HCT116 (cell line): ENCODE measurements around the gene ACP2. TPM values are rescaled to one million over a fixed set of nuclear protein-coding genes. Genes with fewer than 3 reads are reported as not detected.

ENCODE experiments used
- ATAC-seq: fragments of 200-7000 bp; cut with Tn5 transposase; 2 replicates; pipeline ENCODE4 v1.9.1; 2020; ENCODE audit warnings: mild to moderate bottlenecking, moderate library complexity
- BruUV-seq: library from RNA; stranded (reverse); fragments of 400-500 nt; replicated peaks from 2 replicates; lab custom pipeline; 2021; lab: Mats Ljungman, UMichigan
- CTCF ChIA-PET: fragments of 300-600 bp; sonication (Branson Sonifier 250); formaldehyde crosslinking; loops from one replicate; lab custom pipeline; 2021; ENCODE audit warnings: antibody characterized with exemption; lab: Charles Lee
- POLR2A ChIA-PET: fragments of 300-600, 350-600 bp; sonication (Branson Sonifier 250); formaldehyde crosslinking; loops from one replicate; lab custom pipeline; 2021; ENCODE audit warnings: antibody characterized with exemption; lab: Charles Lee
- RAD21 ChIA-PET, 2 experiments: fragments of 300-600 bp; sonication (Branson Sonifier 250); formaldehyde crosslinking; loops; one replicate each; lab custom pipeline; 2023; ENCODE audit warnings: low total read pairs in 2 of 2; ENCODE audit not compliant: uncharacterized antibody in 2 of 2, unreplicated experiment in 2 of 2, low non-redundant PET in 1 of 2; lab: Charles Lee
- DNase-seq: peaks from one replicate; pipeline ENCODE4 v3.0.0-alpha.2; 2010; ENCODE audit warnings: low read depth, low spot score
- H2AFZ ChIP-seq: fragments of 200-600 bp; shearing (Covaris generic), sonication (generic); 2 replicates; pipeline ENCODE4 v1.6.1; 2017; ENCODE audit warnings: low read depth, mixed run types, mixed read lengths, antibody characterized with exemption, low read length; ENCODE audit not compliant: poor library complexity, severe bottlenecking
- H3K27ac ChIP-seq: 2 replicates; pipeline ENCODE4 v1.5.1; 2012; ENCODE audit warnings: low read depth, low read length
- H3K27me3 ChIP-seq: fragments of 200-600 bp; sonication (generic); 2 replicates; pipeline ENCODE4 v1.6.1; 2016; ENCODE audit warnings: mixed run types, low read length, mixed read lengths; ENCODE audit not compliant: insufficient read depth
- H3K36me3 ChIP-seq, 2 experiments: fragments of 200-500 bp in 1 of 2; fragments of 200-600 bp in 1 of 2; sonication (Bioruptor generic) in 1 of 2; sonication (generic) in 1 of 2; 2 replicates each; pipeline versions ENCODE4 v1.5.1 to v1.6.1; 2014 to 2016; ENCODE audit warnings: low read length in 2 of 2, inconsistent platforms in 1 of 2, mixed read lengths in 1 of 2, mixed run types in 1 of 2; ENCODE audit not compliant: insufficient read depth in 2 of 2, control insufficient read depth in 1 of 2
- H3K4me1 ChIP-seq, 2 experiments: fragments of 200-600 bp in 1 of 2; sonication (generic) in 1 of 2; 2 replicates each; pipeline versions ENCODE4 v1.5.1 to v1.6.1; 2012 to 2017; ENCODE audit warnings: low read length in 2 of 2, inconsistent platforms in 1 of 2, mild to moderate bottlenecking in 1 of 2, mixed read lengths in 1 of 2, mixed run types in 1 of 2, moderate library complexity in 1 of 2; ENCODE audit not compliant: insufficient read depth in 2 of 2, control insufficient read depth in 1 of 2
- H3K4me2 ChIP-seq: fragments of 200-600 bp; sonication (generic); 2 replicates; pipeline ENCODE4 v1.6.1; 2017; ENCODE audit warnings: mixed run types, low read length, mixed read lengths
- H3K4me3 ChIP-seq, 2 experiments: fragments of 200-600 bp in 1 of 2; sonication (generic) in 1 of 2; replicated peaks in 1 of 2; 2 replicates each; pipeline ENCODE4 v1.5.1; 2011 to 2016; ENCODE audit warnings: low read length in 2 of 2, control low read depth in 1 of 2, low read depth in 1 of 2, mild to moderate bottlenecking in 1 of 2, mixed read lengths in 1 of 2, mixed run types in 1 of 2
- H3K79me2 ChIP-seq: fragments of 200-600 bp; sonication (generic); 2 replicates; pipeline ENCODE4 v1.6.1; 2017; ENCODE audit warnings: mild to moderate bottlenecking, mixed run types, low read length, moderate library complexity, mixed read lengths; ENCODE audit not compliant: insufficient read depth
- H3K9ac ChIP-seq: fragments of 200-600 bp; sonication (generic); 2 replicates; pipeline ENCODE4 v1.6.1; 2016; ENCODE audit warnings: low read length, mixed read lengths
- H3K9me2 ChIP-seq: fragments of 200-600 bp; sonication (generic), shearing (Covaris generic); 2 replicates; pipeline ENCODE4 v1.6.1; 2017; ENCODE audit warnings: mixed run types, mild to moderate bottlenecking, moderate library complexity; ENCODE audit not compliant: insufficient read depth
- H3K9me3 ChIP-seq, 2 experiments: fragments of 200-500 bp in 1 of 2; fragments of 200-600 bp in 1 of 2; sonication (Bioruptor generic) in 1 of 2; sonication (generic) in 1 of 2; 2 replicates each; pipeline ENCODE4 v1.6.1; 2014 to 2017; ENCODE audit warnings: low read length in 2 of 2, mixed read lengths in 2 of 2, inconsistent platforms in 1 of 2, low read depth in 1 of 2, mild to moderate bottlenecking in 1 of 2, mixed run types in 1 of 2, moderate library complexity in 1 of 2; ENCODE audit not compliant: control insufficient read depth in 1 of 2, insufficient read depth in 1 of 2
- H4K20me1 ChIP-seq: fragments of 200-600 bp; sonication (generic), shearing (Covaris generic); 2 replicates; pipeline ENCODE4 v1.6.1; 2017; ENCODE audit warnings: mixed run types, mild to moderate bottlenecking, moderate library complexity; ENCODE audit not compliant: insufficient read depth
- POLR2A ChIP-seq: IDR thresholded peaks from 2 replicates; pipeline ENCODE4 v1.7.0; 2011; ENCODE audit warnings: borderline replicate concordance; ENCODE audit not compliant: insufficient read depth, insufficient read length; ENCODE audit errors: extremely low read depth
- POLR2AphosphoS5 ChIP-seq: IDR thresholded peaks from 2 replicates; pipeline ENCODE4 v1.6.1; 2011; ENCODE audit warnings: mild to moderate bottlenecking, low read depth, low read length, moderate library complexity
- SP1 ChIP-seq: IDR thresholded peaks from 2 replicates; pipeline ENCODE4 v1.6.1; 2012; ENCODE audit warnings: low read depth
- TCF7L2 ChIP-seq: IDR thresholded peaks from 2 replicates; pipeline ENCODE4 v1.7.0; 2011; ENCODE audit warnings: borderline replicate concordance, inconsistent platforms; ENCODE audit not compliant: insufficient read depth, insufficient read length; ENCODE audit errors: extremely low read depth
- YY1 ChIP-seq: IDR thresholded peaks from 2 replicates; pipeline ENCODE4 v1.6.1; 2011; ENCODE audit warnings: low read length, low read depth, moderate library complexity, mild to moderate bottlenecking; ENCODE audit not compliant: insufficient replicate concordance; ENCODE audit errors: extremely low read depth
- intact Hi-C: fragments of 100-400 bp; cut with micrococcal nuclease; formaldehyde crosslinking; loops from 2 replicates; pipeline ENCODE4 v1.10.0; 2022
- total RNA-seq: library from RNA; stranded (reverse); gene quantifications from one replicate; pipeline ENCODE4 v1.2.1, GENCODE V29; 2021; ENCODE audit not compliant: unreplicated experiment
- TF ChIP-seq, protein P1 (sequence below): IDR thresholded peaks from 2 replicates; pipeline ENCODE4 v1.6.1; 2011; ENCODE audit warnings: mild to moderate bottlenecking, low read length, moderate library complexity; ENCODE audit not compliant: insufficient replicate concordance; ENCODE audit errors: extremely low read depth
- TF ChIP-seq, protein P2 (sequence below), 3 experiments: fragments of 200-600 bp in 1 of 3; sonication (generic) in 1 of 3; IDR thresholded peaks in 2 of 3; conservative IDR thresholded peaks in 1 of 3; 2 replicates each; pipeline ENCODE4 v1.5.1; 2012 to 2017; ENCODE audit warnings: low read depth in 2 of 3, low read length in 2 of 3, antibody characterized with exemption in 1 of 3, borderline replicate concordance in 1 of 3, control low read depth in 1 of 3, mild to moderate bottlenecking in 1 of 3, mixed read lengths in 1 of 3, mixed run types in 1 of 3, moderate library complexity in 1 of 3; ENCODE audit not compliant: insufficient read depth in 1 of 3

Gene ACP2
- total RNA-seq, 1 experiment from 2014 or later, result 21.5 TPM

DNA sequence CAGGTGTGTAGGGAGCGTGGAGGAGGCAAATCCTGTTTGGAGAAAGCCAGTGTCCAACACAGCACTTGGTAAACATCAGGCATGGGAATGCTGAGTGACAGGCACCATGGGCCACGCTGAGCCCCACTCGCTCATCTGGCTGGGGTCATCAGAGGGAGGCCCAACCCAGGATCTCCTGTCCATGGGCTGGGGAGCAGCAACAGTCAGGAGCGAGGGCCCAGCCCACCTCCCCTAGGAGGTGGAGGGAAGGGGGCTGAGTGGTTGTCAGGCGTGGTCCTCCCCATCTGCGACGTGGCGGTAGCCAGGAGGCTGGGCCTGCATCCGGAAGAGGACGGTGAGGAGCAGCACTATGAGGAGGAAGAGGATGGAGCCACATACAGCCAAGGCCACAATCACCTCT is 8.8 kb downstream of the ACP2 start:
- intact Hi-C loops, result no loop called here
- Histone ChIP-seq H4K20me1 (no peaks in the 10 kb centered on the region), H3K27me3 (no peaks in the 10 kb centered on the region), H3K79me2 (no peaks in the 10 kb centered on the region), H3K4me2 (no peak overlapping the region), H3K9me2 (no peaks in the 10 kb centered on the region), H3K36me3 (peaks cover 17 to 25% of the 10 kb centered on the region in 2 experiments; a peak in 3 of 4 replicates), H3K4me3 (no peak overlapping the region), H2AFZ (no peak overlapping the region), H3K4me1 (peaks cover 0 to 8% of the 10 kb centered on the region in 2 experiments; a peak in 1 of 4 replicates), H3K9ac (no peak overlapping the region), H3K27ac (no peak overlapping the region), H3K9me3 (no peaks in the 10 kb centered on the region)
- CTCF ChIA-PET, result interaction anchor here (1.3 kb wide), 1 partner anchor 115 kb away, joined by 3 read pairs; no protein-coding TSS in a partner anchor
- TF ChIP-seq POLR2AphosphoS5, result peak; percentile 40; the same call in 1 of the 2 replicates
- no peak for TF ChIP-seq POLR2A
- no TSS peak for BruUV-seq
- ATAC-seq (no peak), DNase-seq (no peak)
- POLR2A ChIA-PET, result interaction anchor here (1.1 kb wide), 1 partner anchor 8 kb away, joined by 4 read pairs; the partner anchor contains the start of gene ACP2
- RAD21 ChIA-PET, result no interaction called here

DNA sequence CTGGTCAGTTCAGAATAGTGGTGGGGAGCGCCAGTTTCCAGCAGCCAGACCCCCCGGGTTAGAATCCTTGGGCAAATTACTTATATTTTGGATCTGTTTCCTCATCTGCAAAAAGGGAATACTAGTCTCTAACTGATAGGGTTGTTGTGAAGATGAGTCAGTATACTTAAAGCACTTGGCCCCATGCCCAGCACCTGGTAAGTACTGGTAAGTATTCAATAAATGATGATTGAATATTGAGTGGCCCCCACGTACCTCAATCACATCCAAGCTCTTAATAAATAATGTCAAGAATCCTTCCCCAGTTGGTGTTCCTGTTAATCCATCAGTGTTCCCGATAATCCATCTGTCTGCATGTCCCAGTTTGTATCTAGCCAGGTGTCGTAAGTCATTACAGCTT is 12.1 kb downstream of the ACP2 start:
- ATAC-seq, result no peak
- no peaks in the 10 kb centered on the region for H3K9me3 ChIP-seq
- H3K4me3 ChIP-seq, result no peak overlapping the region
- intact Hi-C loops, result no loop called here
- BruUV-seq, result TSS peak; percentile 18
- TF ChIP-seq SP1, result no peak
- TF ChIP-seq TCF7L2, result no peak
- TF ChIP-seq, protein P1, sequence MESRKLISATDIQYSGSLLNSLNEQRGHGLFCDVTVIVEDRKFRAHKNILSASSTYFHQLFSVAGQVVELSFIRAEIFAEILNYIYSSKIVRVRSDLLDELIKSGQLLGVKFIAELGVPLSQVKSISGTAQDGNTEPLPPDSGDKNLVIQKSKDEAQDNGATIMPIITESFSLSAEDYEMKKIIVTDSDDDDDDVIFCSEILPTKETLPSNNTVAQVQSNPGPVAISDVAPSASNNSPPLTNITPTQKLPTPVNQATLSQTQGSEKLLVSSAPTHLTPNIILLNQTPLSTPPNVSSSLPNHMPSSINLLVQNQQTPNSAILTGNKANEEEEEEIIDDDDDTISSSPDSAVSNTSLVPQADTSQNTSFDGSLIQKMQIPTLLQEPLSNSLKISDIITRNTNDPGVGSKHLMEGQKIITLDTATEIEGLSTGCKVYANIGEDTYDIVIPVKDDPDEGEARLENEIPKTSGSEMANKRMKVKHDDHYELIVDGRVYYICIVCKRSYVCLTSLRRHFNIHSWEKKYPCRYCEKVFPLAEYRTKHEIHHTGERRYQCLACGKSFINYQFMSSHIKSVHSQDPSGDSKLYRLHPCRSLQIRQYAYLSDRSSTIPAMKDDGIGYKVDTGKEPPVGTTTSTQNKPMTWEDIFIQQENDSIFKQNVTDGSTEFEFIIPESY, result no peak
- TF ChIP-seq, protein P2, sequence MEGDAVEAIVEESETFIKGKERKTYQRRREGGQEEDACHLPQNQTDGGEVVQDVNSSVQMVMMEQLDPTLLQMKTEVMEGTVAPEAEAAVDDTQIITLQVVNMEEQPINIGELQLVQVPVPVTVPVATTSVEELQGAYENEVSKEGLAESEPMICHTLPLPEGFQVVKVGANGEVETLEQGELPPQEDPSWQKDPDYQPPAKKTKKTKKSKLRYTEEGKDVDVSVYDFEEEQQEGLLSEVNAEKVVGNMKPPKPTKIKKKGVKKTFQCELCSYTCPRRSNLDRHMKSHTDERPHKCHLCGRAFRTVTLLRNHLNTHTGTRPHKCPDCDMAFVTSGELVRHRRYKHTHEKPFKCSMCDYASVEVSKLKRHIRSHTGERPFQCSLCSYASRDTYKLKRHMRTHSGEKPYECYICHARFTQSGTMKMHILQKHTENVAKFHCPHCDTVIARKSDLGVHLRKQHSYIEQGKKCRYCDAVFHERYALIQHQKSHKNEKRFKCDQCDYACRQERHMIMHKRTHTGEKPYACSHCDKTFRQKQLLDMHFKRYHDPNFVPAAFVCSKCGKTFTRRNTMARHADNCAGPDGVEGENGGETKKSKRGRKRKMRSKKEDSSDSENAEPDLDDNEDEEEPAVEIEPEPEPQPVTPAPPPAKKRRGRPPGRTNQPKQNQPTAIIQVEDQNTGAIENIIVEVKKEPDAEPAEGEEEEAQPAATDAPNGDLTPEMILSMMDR (IDR thresholded peaks at IDR 0.05 in 2 of 3, conservative IDR thresholded peaks at IDR 0.05 in 1 of 3; ENCODE audit: borderline replicate concordance in 1 of 3, insufficient read depth in 1 of 3, low read depth in 2 of 3, low read length in 2 of 3), result no peak
- TF ChIP-seq POLR2A, result no peak
- TF ChIP-seq YY1, result no peak
- H3K27ac ChIP-seq, result no peak overlapping the region
- CTCF ChIA-PET, result interaction anchor here (1.5 kb wide), 1 partner anchor 119 kb away, joined by 5 read pairs; no protein-coding TSS in a partner anchor
- no peaks in the 10 kb centered on the region for H3K9me2 ChIP-seq
- H3K36me3 ChIP-seq, result peaks cover 12 to 22% of the 10 kb centered on the region in 2 experiments; a peak in 3 of 4 replicates
- no peaks in the 10 kb centered on the region for H3K79me2 ChIP-seq
- POLR2A ChIA-PET, result interaction anchor here (0.8 to 0.9 kb wide), 2 partner anchors 12 to 22 kb away, joined by 3 read pairs; partner anchors contain the start of genes ACP2 and DDB2
- no peaks in the 10 kb centered on the region for H4K20me1 ChIP-seq
- DNase-seq, result no peak
- peaks cover 0 to 8% of the 10 kb centered on the region in 2 experiments; a peak in 1 of 4 replicates for H3K4me1 ChIP-seq
- no peak overlapping the region for H3K4me2 ChIP-seq
- RAD21 ChIA-PET, result no interaction called here
- H3K27me3 ChIP-seq, result no peaks in the 10 kb centered on the region
- H3K9ac ChIP-seq, result no peak overlapping the region
- H2AFZ ChIP-seq, result no peak overlapping the region
